Measurements from ENCODE around the gene CRYAB. TPM values are rescaled to one million over a fixed set of nuclear protein-coding genes. Genes with fewer than 3 reads are reported as not detected.
A peak's percentile ranks its signal among the peaks of the same experiment; 100 is the strongest.

Gene CRYAB
- polyA plus RNA-seq, 1 experiment = 76.7 TPM

DNA sequence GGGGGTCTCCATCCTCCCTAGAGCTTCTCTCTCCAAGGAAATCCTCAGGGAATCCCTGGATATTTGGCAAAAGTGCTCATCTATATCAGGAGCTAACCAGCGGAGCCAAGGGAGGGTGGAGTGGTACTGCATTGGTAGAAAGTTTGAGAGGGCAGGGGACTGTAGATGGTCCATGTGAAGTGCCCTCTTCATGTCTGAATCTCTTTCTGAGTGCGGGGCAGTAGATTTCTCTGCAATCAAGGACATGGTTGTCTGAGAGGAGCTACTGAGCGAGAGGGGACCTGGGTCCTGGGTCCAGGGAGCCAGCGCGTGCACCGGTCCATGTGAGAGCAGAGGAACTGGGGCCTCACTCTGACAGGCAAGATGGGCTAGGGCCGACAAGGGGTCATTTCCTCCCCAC, 26.3 kb upstream of the CRYAB start:
- ChIA-PET POLR2A (no interaction called here), CTCF (interaction anchor here (1.2 to 6.3 kb wide), 6 partner anchors 23 to 60 kb away, joined by 3 to 65 read pairs (median 4); no protein-coding TSS in a partner anchor)

DNA sequence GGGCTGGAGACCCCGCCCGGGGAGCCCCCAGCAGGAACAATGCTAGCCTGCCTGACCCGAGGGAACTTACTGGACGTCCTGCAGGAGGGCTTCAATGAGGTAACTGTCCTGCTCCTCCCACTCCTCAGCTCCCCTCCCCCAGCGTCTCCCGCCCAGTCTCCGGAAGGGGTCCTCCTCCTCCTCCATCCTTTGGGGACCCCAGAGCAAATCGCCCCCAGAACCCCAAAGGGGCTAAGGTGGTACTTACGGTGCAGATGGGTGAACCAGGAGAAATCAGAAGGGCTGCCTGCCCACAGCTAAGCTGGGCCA, 25.8 kb upstream of the CRYAB start:
- ChIA-PET CTCF (interaction anchor here (1.0 to 6.3 kb wide), 7 partner anchors 14 to 59 kb away, joined by 3 to 65 read pairs (median 4); no protein-coding TSS in a partner anchor), POLR2A (no interaction called here)
- Histone ChIP-seq H3K4me3 (ENCODE audit: low read depth, low read length) (peak overlapping the region; percentile 52), H3K27me3 (ENCODE audit: control insufficient read depth, insufficient read depth, low read length) (no peaks in the 10 kb centered on the region), H3K36me3 (ENCODE audit: control insufficient read depth, insufficient read depth, low read length) (no peaks in the 10 kb centered on the region)
- TF ChIP-seq, protein P1, sequence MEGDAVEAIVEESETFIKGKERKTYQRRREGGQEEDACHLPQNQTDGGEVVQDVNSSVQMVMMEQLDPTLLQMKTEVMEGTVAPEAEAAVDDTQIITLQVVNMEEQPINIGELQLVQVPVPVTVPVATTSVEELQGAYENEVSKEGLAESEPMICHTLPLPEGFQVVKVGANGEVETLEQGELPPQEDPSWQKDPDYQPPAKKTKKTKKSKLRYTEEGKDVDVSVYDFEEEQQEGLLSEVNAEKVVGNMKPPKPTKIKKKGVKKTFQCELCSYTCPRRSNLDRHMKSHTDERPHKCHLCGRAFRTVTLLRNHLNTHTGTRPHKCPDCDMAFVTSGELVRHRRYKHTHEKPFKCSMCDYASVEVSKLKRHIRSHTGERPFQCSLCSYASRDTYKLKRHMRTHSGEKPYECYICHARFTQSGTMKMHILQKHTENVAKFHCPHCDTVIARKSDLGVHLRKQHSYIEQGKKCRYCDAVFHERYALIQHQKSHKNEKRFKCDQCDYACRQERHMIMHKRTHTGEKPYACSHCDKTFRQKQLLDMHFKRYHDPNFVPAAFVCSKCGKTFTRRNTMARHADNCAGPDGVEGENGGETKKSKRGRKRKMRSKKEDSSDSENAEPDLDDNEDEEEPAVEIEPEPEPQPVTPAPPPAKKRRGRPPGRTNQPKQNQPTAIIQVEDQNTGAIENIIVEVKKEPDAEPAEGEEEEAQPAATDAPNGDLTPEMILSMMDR (IDR thresholded peaks at IDR 0.05; ENCODE audit: insufficient read depth, low read depth, low read length) = no peak
- DNase-seq (ENCODE audit: low read depth) = no peak

More for the DNA sequence above, 26.3 kb upstream of the CRYAB start:
- TF ChIP-seq, protein P1 (IDR thresholded peaks at IDR 0.05; ENCODE audit: insufficient read depth, low read depth, low read length) = no peak
- H3K4me3 ChIP-seq (ENCODE audit: low read depth, low read length) = peak overlapping the region; percentile 52
- no peak for DNase-seq (ENCODE audit: low read depth)
- H3K27me3 ChIP-seq (ENCODE audit: control insufficient read depth, insufficient read depth, low read length) = no peaks in the 10 kb centered on the region
- no peaks in the 10 kb centered on the region for H3K36me3 ChIP-seq (ENCODE audit: control insufficient read depth, insufficient read depth, low read length)

DNA sequence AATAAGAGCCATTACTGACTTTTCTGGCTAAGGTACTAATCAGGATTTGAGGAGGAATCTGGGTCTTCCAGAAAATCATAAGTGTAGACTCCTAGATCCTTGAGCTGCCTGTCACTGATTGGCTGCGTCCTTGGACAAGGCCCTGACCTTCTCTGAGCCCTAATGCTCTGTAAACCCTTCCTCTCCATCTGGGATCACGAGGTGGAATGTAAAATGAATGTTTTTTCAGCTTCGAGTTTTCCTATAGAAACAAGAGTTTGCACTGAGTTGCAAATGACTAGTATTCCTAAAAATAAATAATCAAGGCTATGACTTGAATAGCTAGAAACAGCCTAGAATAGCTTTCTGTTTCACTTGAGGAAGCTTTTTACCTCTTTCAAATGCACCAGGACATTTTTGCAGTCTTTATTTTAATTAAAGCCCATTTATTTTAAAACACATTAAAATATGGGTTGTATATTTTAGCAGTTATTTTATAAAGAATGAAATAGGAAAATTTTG, 24.5 kb upstream of the CRYAB start:
- no peak for DNase-seq (ENCODE audit: low read depth)
- Histone ChIP-seq H3K36me3 (ENCODE audit: control insufficient read depth, insufficient read depth, low read length) (no peaks in the 10 kb centered on the region), H3K4me3 (ENCODE audit: low read depth, low read length) (no peak overlapping the region), H3K27me3 (ENCODE audit: control insufficient read depth, insufficient read depth, low read length) (no peaks in the 10 kb centered on the region)
- TF ChIP-seq, protein P1 (IDR thresholded peaks at IDR 0.05; ENCODE audit: insufficient read depth, low read depth, low read length) = no peak
- POLR2A ChIA-PET = interaction anchor here (0.7 kb wide), 1 partner anchor 27 kb away, joined by 4 read pairs; no protein-coding TSS in a partner anchor
- CTCF ChIA-PET = interaction anchor here (1.4 to 6.3 kb wide), 4 partner anchors 44 to 344 kb away, joined by 3 to 65 read pairs (median 6); no protein-coding TSS in a partner anchor

- Histone ChIP-seq H3K27me3 (ENCODE audit: control insufficient read depth, insufficient read depth, low read length) (no peaks in the 10 kb centered on the region), H3K36me3 (ENCODE audit: control insufficient read depth, insufficient read depth, low read length) (no peaks in the 10 kb centered on the region), H3K4me3 (ENCODE audit: low read depth, low read length) (no peak overlapping the region)
- POLR2A ChIA-PET = no interaction called here
- TF ChIP-seq, protein P1 (IDR thresholded peaks at IDR 0.05; ENCODE audit: insufficient read depth, low read depth, low read length) = no peak
- CTCF ChIA-PET = interaction anchor here (0.7 to 6.3 kb wide), 8 partner anchors 16 to 345 kb away, joined by 3 to 65 read pairs (median 4); no protein-coding TSS in a partner anchor
- no peak for DNase-seq (ENCODE audit: low read depth)
These were observed 23.9 kb upstream of the CRYAB start for GRCh38 chr11:111935317-111936039.

GRCh38 chr11:111934306-111934705, 22.7 kb upstream of the CRYAB start:
- ChIA-PET POLR2A (no interaction called here), CTCF (interaction anchor here (0.8 to 6.3 kb wide), 8 partner anchors 46 to 66 kb away, joined by 3 to 65 read pairs (median 4); no protein-coding TSS in a partner anchor)
- no peak for DNase-seq (ENCODE audit: low read depth)
- TF ChIP-seq, protein P1 (IDR thresholded peaks at IDR 0.05; ENCODE audit: insufficient read depth, low read depth, low read length) = no peak
- Histone ChIP-seq H3K36me3 (ENCODE audit: control insufficient read depth, insufficient read depth, low read length) (no peaks in the 10 kb centered on the region), H3K27me3 (ENCODE audit: control insufficient read depth, insufficient read depth, low read length) (no peaks in the 10 kb centered on the region), H3K4me3 (ENCODE audit: low read depth, low read length) (no peak overlapping the region)
